HL-60/S4 (cell line): Measurements from ENCODE around the gene TMED1.

Experiments used
- in situ Hi-C: fragments of 300-500 bp; cut with MboI; formaldehyde crosslinking; loops from 2 replicates; pipeline ENCODE4 v1.14.3; 2022; ENCODE audit warnings: low sequenced_read_pairs

TMED1 gene

DNA sequence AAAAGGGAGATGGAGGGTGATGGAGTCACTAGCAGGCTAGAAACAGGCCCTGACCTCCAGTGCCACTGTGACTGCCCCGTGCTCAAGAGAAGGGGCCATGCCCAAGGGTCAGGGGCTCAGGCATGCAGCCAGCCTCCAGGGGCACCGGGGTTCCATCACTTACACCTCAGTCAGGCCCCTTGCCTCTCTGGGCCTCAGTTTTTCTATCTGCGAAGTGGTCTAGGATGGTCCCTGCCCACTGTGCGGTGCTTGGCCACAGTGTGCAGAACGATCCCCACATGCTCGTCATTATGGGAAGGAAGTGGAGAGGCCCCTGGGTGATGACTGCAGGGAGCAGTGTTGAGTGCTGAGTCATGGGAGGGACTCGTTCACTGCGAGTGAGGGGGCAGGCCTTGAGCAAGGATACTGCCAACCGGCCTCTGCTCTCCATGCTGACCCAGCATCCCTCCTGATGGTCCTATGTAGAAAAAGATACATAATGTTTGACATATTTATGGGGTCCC is 23.1 kb downstream of the TMED1 start:
- in situ Hi-C loops: no loop called here

DNA sequence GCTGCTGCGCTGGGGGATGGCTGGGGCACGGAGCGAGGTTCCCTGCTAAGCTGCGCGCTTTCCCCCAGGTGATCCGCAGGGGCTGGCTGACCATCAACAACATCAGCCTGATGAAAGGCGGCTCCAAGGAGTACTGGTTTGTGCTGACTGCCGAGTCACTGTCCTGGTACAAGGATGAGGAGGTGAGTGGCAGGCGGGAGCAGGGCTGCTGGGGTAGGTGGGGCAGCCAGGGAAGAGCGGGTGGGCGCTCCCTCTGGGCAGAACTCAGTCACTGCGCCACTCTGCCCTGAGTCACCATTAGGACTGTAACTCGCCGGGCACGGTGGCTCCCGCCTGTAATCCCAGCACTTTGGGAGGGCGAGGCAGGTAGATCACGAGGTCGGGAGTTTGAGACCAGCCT is 23.8 kb downstream of the TMED1 start:
- in situ Hi-C loops: no loop called here

DNA sequence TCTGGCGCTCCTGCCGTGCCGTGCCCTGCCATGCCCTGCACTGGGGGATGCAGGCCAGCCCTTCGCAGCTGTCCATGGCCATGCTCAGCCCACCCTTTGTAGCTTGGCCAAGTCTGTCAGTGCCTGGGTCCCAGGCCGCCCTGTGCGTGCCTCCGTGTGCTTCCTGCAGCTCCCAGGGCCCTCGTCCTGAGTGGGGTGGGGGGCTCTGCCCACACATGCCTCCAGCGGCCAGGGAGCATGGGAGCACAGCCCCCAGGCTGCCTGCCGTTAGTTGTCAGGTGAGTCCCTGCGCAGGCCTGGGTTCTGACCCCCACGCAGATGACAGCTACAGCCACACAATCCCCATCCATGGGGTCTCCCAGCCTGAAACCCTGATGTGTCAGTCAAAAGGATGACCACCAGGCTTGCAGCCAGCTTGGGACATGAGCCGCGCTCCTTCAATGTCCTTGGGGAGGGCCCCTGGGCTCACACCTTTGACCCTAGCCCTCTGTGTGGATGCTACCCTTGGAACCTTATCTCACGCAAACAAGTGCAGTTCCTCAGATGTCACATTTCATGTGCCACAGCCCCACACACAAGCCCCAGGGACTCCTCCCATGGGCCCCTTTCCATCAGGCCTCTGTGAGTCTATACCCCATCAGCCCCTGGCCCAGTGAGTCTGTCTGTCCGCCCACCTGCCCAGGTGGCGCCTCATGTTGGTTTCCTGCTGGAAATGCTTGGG is 24.5 kb downstream of the TMED1 start:
- in situ Hi-C loops: no loop called here

DNA sequence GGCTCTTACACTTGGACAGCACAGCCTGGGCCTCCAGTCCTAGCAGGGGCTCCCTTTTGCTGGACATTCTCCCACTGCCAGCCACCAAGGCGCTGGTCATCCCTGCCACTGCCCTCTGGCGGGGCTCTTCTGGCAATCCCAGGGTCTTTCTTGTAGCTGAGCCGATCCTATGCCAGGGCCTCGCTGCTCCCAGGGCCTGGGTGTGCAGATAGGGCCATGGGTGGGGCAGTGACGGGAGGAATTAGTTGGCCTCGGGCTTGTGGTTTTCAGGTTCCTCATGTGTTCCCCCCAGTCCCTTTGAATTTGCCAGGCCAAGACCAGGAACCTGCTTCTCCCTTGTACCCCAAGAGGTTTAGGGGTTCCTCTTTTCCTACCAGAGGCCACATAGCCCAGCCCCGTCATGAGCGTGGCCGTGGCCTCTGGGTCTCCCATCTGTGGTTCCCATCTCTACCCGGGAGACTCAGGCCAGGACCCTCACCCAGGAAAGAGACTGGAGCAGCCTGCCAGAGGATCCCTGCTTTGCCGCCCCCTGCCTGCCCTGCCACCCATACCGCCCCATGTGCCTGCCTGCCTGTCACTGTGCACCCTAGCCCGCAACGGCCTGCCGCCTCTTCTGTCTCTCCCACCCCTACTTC is 26.2 kb downstream of the TMED1 start:
- in situ Hi-C loops: no loop called here

DNA sequence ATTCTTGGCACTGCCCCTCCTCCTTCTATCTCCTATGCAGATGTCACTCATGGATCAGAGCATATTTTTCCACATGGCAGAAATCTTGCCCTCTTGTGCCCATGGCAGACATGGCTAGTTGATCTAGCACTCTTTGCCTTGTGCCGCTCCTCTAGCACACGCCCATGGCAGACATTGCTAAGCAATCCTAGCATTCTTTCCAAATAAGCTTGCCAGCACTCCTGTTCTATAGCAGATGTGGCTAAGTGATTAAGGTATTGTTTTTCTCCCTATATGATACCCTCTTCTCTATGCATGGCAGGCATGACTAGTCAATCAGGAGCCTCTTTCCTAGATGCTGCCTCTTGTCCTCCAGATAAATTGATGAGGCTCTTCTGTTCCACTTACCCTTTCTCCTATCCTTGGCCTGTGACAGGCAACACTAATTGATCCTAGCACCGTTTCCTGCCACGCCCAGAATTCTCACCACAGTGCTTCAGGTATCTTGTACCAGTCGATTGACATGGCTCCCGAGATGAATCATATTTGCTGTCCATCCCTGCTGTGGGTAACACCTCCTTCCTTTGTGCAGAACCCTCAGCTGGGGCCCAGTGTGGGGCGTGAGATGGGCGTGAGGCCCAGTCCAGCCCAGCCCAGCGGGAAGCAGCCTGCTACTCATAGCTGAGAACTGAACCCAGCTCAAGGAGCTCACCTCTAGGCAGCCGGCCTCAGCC is 26.9 kb downstream of the TMED1 start:
- in situ Hi-C loops: no loop called here

DNA sequence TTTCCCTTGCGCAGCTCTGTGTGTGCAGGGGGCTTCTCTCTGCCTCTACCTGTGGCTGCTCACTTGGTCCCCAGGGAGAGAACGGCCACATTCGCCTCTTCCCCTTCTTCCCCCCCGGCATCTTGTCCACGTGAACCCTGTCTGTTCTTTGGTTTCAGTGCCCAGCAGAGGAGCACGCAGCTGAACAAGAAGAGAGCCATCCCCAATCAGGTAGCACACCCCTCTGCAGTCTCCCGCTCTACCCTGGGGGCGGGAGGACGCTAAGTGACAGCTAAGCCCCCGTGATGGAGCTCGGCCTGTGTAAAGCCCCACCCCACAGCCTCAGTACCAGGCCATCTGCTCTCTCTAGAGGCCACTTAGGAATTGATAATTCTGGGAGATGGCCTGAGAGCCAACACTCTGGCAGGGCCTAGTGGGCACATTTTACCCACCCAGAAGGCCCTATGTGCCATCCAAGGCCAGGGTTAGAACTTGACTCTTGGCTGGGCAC is 30.2 kb downstream of the TMED1 start:
- in situ Hi-C loops: no loop called here

DNA sequence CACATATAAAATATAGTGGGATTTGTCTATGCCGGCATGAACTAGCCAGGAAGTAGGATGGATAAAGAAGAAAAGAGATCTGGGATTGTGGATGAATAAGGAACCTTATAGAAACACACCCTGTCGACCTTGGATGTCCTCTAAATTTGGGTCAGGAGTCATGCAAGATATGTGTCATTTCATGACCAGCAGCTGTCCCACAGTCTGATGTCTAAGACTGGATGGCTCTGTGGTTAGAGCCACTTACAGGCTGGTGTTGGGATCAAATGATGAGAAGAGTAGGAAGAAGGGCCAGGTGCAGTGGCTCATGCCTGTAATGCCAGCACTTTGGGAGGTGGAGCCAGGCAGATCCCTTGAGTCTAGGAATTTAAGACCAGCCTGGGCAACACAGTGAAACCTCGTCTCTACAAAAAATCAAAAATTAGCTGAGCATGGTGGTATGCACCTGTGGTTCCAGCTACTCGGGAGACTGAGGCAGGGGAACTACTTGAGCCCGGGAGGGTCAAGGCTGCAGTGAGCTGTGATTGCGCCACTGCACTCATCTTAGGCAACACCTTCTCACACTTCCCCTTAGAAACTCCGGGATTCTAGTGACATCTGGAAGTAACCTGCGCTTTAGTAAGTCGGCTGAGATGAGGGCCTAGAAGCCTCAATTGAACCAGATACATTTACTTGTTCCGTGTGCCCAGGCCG is 30.8 kb downstream of the TMED1 start:
- in situ Hi-C loops: no loop called here

DNA sequence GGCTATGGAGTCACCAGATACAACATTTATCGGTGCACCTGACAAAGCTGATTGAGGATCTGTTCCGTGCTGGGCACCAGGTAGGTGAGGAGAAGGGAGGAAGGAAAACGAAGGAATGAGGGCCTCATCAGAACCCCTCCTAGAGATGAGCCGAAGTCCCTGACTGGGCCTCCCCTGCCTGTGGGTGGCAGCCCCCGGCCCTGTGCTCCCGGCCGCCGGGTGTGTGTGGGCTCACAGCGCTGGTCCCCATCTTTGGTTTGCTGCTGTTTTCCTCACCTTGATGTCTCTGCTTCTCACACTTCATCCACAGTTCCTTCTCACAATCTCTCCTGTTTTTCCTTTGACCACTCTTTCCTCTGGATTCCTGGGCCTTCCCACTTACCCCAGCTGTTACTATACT is 32.8 kb downstream of the TMED1 start:
- in situ Hi-C loops: no loop called here

DNA sequence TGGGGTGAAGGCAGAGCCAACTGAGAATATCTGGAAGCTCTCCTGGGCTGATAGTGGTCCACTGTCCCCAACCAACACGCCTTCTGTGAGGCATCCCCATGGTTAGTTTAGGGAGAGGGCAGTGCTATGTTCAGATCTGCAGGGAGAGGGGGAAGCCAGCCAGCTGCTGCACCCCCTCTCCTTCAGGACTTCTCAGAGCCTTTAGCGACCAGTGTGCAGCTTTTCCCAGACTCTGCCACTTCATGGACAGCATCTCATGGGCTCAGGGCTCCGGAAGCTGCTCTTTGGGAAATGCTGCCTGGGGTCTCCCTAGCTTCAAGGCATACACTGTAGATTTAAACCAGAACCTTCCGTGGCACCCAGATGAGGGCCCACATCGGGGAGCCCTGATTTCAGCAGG is 33.5 kb downstream of the TMED1 start:
- in situ Hi-C loops: no loop called here

DNA sequence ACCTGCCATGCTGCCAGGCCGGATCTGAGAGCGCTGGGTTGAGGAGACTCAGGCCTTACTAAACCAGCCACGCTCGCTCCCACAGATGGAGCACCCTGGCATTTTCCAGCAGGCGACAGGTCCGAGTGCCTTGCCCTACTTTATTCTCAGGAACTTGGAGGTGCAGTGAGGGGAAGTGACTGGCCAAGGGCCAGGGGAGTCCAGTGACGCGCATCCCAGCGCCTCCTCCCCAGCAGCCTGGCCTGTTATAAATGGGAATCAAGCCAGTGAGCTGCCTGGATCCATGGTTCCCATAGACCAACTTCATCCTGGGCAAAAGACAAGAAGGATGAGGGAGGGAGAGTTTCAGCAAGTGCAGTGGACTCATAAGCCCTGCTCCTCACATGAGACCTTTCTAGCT is 35.5 kb downstream of the TMED1 start:
- in situ Hi-C loops: no loop called here

DNA sequence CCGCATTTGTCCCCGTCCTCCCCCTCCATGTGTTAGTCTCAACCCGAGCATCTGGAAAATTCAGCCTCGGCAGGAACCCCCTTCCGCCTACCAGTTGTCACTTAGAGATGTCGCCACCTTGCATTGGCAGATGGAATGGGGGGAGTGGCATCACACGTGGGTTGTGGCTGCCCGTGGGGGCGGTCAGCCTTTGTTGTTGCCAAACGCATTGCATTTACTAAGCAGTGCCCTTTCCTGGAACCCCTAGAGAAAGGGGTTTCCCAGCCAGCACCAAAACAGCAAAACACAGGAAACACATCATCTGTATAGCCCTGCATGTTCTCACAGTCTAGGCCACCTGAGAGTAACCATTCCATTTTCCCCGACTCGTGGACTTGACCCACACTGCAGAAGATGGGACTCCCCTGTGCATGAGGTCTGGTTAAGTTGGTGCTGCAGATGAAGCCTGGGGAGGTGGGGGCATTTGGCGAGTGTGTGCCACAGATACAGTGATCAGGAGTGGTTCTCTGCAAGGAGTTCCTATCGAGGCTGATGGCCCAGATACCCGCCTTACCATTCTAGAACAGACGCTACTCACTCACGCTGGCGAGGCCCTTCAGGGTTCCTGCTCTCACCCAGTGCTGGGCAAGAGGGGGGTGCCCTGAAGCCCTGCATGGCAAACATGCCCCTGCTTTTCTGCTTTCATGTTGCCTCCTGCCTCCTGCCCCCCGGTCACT is 38.3 kb downstream of the TMED1 start:
- in situ Hi-C loops: no loop called here

DNA sequence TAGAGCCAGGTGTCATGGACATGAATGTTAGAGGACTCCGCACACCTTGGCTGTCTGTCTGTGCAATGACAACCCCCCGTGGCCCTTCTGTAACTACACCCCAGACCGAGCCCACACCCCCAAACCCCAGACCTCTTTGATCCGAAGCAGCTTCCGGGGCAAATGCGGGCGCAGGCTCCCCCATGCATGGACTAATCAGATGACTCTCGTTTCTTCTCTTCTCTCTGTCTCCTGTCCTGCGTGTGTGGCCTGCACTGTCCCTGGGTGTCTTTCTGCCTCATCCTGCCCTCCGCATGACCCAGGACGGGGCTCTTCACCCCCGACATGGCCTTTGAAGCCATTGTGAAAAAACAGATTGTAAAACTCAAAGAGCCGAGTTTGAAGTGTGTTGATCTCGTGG is 38.9 kb downstream of the TMED1 start:
- in situ Hi-C loops: no loop called here

DNA sequence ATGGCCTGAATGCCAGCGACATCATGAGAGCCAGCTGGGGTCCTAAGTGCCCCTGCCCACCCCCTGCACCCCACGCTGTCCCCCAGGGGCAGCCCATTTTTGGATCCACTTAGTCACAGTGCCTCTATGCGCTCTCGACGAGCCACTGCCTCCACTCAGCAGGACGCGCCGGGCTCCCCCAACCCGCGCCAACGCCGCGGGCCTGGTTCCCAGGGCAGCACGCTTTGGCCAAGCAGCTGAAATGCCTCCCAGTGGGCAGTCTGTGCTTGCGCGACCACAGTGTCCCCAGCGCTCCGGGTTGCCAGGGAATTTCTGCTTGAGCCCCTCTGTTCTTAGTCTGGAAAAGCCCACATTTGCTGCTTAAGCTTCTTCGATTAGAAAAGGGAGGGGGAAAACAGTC is 39.4 kb downstream of the TMED1 start:
- in situ Hi-C loops: no loop called here

DNA sequence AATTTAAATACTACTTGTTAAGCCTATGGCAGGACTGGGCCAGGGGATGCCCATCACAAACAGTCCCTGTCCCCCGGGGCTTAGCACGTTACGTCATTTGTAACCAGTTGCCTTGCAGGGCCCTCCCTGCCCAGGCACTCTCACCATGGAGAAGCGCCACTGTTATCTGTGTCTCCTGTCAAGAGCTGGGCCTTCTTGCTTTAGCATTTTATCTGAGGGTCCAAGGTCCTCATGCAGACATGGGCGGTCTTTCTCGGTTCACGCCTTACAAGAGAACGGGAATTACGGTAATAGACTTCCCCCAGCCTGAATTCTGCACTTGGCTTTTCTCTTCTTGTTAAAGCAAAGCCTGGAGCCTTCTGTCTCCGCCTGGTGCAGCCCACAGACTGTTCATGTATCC is 46.1 kb downstream of the TMED1 start:
- in situ Hi-C loops: no loop called here

DNA sequence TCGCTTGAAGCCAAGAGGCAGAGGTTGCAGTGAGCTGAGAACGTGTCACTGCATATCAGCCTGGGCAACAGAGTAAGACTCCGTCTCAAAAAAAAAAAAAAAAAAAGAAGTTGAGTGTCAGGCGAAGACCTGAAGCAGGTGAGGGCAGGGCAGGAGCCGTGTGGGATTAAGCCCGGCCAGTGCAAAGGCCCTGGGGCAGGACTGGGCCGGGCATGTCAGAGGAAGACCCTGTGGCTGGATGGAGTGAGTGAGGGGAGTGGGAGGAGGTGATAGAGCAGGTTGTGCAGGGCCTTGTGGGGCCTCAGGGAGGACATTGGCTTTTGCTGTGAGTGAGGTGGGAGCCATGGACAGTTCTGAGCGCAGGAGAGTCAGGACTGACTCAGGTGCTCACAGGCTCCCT is 47.9 kb downstream of the TMED1 start:
- in situ Hi-C loops: no loop called here

DNA sequence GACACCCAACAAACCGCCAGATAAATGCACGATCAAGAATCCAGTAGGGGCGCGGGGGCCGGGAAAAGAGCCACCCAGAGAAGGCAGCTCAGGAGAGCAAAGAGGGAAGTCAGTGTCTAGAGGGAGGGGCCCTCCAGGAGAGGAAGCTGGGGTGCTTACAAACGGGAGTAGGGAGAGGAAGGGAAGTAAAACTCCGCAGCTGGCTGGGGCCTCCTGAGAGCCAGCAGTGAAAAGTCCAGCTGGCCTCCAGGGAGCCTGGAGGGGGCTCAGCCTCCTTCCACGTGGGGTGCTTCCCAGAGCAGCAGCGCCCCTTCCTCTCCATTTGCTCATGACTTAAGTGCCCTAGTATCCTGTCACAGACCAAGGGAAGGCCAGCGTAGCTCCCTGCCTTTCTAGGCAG is 51.8 kb downstream of the TMED1 start:
- in situ Hi-C loops: no loop called here

DNA sequence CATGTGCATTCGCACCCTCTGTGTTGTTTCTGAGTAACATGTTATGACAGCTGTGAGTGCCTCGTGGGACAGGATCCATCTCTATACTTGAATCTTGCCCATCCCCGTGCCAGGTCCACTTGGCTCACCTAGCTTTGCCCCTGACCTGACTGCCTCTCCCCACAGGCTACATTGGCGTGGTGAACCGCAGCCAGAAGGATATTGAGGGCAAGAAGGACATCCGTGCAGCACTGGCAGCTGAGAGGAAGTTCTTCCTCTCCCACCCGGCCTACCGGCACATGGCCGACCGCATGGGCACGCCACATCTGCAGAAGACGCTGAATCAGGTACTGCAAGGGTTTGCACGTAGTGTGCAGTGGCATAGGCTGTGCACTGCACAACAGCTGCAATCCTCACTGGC is 53.2 kb downstream of the TMED1 start:
- in situ Hi-C loops: no loop called here
